GM12872 (cell line): ENCODE data around the gene EIF3K.

ENCODE experiments used
- TF ChIP-seq, protein P1 (sequence below): IDR thresholded peaks from 3 replicates; pipeline ENCODE4 v1.5.1; 2011; ENCODE audit warnings: low read depth, mild to moderate bottlenecking, low read length, moderate library complexity; ENCODE audit not compliant: insufficient read depth

Gene EIF3K

DNA sequence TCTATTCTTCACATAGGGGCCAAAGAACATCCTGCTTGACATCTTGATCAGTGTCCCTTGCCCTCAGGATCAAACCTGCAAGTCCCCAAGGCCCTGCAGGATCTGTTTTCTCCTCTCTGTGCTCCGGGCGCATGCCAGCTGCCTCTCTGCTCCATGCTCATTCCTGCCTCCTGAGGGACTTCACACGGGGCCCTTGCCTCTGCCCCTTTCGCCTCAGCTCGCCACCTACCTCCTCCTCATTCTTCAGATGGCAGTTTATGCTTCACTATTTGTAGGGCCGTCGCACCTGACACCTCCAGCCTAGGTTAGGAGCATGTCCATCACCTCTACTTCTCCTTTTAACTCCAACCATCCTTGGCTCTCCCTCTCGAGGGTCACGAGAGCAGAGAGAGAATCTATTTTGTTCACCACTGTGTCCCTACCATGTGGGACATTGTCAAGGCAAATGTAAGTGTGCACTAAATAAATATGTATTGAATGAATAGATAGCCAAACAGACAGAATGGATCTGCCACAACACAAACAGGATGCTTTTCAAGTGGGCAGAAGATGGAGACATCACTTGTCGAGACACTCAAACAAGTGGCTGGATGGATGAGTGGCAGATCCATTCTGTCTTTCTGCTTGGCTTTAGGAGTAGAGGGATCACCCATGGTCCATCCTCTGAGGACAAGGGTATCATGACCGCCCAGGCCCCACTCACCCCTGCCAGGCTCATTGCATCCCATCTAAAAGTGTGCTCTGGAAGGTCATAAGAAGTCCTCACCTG, 58.1 kb downstream of the EIF3K start:
- TF ChIP-seq, protein P1, sequence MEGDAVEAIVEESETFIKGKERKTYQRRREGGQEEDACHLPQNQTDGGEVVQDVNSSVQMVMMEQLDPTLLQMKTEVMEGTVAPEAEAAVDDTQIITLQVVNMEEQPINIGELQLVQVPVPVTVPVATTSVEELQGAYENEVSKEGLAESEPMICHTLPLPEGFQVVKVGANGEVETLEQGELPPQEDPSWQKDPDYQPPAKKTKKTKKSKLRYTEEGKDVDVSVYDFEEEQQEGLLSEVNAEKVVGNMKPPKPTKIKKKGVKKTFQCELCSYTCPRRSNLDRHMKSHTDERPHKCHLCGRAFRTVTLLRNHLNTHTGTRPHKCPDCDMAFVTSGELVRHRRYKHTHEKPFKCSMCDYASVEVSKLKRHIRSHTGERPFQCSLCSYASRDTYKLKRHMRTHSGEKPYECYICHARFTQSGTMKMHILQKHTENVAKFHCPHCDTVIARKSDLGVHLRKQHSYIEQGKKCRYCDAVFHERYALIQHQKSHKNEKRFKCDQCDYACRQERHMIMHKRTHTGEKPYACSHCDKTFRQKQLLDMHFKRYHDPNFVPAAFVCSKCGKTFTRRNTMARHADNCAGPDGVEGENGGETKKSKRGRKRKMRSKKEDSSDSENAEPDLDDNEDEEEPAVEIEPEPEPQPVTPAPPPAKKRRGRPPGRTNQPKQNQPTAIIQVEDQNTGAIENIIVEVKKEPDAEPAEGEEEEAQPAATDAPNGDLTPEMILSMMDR: no peak

GRCh38 chr19:38678217-38678890, 59.4 kb downstream of the EIF3K start:
- TF ChIP-seq, protein P1: no peak

DNA sequence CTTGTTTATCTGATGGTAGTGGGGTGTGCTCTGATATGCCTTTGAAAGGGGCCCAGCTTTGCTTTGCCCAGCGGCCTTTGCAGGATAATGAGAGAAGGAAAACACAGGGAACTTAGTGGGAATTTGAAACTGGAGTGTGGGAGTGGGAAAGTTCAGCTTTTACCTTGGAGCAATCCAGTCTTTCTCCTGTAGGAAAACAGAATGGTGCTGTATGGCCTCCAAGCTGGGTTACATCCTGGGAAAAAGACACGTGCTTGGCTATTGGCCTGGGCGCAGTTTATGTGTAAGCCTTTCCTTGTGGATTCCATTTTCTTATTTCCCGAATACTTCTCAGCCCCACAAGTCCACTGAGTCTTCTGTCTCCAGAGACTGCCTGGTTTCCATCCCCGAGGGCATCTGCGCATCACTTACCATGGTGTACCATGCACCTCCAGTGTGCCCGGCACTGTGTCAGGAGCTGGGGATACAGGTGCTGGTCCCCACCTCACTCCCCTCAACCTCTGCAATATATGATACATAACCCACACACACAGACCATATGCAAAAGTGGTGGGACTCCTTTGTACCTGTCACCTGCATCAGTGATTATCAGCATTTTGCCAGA, 60.0 kb downstream of the EIF3K start:
- TF ChIP-seq, protein P1: no peak

- TF ChIP-seq, protein P1: no peak
Measured at GRCh38 chr19:38679839-38680238, 60.9 kb downstream of the EIF3K start.

DNA sequence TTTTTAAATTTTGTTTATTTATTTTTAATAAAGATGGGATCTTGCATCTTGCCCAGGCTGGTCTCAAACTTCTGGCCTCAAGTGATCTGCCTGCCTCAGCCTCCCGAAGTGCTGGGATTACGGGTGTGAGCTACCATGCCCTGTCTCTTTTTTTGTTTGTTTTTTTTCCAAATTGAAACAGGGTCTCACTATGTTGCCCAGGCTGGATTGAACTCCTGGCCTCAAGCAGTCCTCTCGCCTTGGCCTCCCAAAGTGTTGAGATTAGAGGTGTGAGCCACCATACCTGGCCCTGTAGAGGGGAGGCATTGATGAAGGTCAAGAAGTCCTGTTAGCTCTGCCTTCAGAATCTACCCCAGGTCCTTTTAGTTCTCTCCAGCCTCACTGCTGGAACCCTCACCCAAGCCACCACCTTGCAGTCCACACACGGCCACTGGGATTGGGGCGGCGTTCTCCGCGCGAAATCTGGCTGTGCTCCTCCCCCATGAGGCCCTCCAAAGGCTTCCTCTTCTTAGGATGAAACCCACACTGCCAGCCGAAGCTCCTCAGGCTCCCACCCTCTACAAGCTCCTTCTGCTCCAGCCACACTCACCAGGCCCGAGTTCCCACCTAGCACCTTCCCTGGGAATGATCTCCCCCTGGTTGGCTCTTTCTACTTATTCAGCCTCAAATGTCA, 63.3 kb downstream of the EIF3K start:
- TF ChIP-seq, protein P1: no peak

- TF ChIP-seq, protein P1: no peak
Measured at GRCh38 chr19:38682872-38683392, 63.9 kb downstream of the EIF3K start.
